GM13977 (cell line): ENCODE results near the gene XIRP2.

Experiments used
- DNase-seq: peaks from one replicate; pipeline ENCODE4 v3.0.0; 2012; ENCODE audit warnings: low spot score
- CTCF ChIP-seq: IDR thresholded peaks from 2 replicates; pipeline ENCODE4 v1.5.1; 2012; ENCODE audit warnings: mild to moderate bottlenecking, control low read depth; ENCODE audit not compliant: insufficient read depth; ENCODE audit errors: extremely low read depth, missing control alignments
- in situ Hi-C: fragments of 300-500 bp; cut with MboI; formaldehyde crosslinking; loops from one replicate; pipeline ENCODE4 v1.12.0; 2022; ENCODE audit warnings: low sequenced_read_pairs, low pct_unique_long_range_greater_than_20kb, mixed read lengths, inconsistent platforms; ENCODE audit not compliant: unreplicated experiment

The XIRP2 gene

GRCh38 chr2:166984797-166985196, 96.5 kb downstream of the XIRP2 start:
- in situ Hi-C loops: no loop called here
- DNase-seq: no peak
- no peak for TF ChIP-seq CTCF

DNA sequence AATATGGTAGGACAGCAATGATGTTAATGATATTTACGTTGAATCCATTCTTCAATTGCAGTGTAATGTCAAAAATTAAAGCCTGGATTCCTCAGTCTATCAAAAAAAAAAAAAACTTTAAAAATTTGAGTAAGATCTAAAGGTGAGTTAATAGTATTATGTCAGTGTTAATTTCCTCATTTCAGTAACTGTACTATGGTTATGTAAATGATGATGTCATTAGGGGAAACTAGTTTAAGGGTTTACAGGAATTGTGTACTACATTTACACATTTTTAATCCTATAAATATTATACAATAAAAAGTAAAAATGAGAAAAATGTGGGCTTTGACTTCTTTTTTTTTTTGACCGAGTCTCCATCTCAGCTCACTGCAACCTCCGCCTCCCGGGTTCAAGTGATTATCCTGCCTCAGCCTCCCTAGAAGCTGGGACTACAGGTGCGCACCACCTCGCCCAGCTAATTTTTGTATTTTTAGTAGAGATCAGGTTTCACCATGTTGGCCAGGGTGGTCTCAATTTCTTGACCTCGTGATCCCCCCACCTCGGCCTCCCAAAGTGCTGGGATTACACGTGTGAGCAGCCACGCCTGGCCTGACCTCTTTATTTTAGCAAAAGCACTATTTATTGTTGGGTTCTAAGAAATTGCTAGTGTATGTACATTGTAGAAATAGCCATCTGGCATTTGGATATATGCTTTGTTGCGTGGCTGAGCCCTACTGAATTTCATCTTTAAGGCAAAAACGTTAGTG, 106.5 kb downstream of the XIRP2 start:
- in situ Hi-C loops: no loop called here
- DNase-seq: no peak
- TF ChIP-seq CTCF: no peak

DNA sequence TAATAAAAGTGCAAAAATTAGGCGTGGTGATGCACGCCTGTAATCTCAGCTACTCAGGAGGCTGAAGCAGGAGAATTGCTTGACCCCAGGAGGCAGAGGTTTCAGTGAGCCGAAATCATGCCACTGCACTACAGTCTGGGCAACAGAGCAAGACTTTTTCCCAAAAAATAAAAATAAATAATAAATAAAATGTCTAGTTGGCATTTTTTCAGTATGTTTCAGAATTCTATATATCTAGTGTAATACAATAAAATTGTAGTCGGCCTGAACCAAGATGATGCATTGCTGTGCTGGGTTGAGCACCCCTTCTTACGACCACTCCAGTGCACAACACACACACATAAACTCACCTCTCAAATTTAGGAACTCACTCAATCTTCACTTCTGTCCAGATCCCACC, 108.2 kb downstream of the XIRP2 start:
- DNase-seq: no peak
- TF ChIP-seq CTCF: no peak
- in situ Hi-C loops: no loop called here

GRCh38 chr2:167001165-167001564, 112.9 kb downstream of the XIRP2 start:
- DNase-seq: no peak
- in situ Hi-C loops: no loop called here
- no peak for TF ChIP-seq CTCF

DNA sequence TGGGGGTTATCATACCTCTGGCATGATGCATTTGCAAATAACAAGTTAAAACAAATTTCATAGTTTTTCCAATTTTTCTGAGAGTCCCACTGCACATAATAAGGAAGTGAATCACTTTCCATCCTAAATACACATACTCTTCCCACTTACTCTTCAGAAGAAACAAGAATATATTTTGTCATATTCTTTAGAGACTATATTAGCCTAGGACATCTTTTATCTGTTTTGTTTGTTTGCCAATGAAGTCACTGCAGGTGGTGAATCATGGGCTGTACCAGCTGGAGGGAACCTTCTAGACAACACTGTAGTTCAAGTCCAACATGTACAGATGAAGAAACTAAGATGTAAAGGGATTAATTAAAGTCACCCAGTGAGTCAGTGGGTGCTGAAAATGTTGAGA, 116.8 kb downstream of the XIRP2 start:
- in situ Hi-C loops: no loop called here
- no peak for DNase-seq
- TF ChIP-seq CTCF: no peak

- no peak for TF ChIP-seq CTCF
- no peak for DNase-seq
- in situ Hi-C loops: no loop called here
Measured at GRCh38 chr2:167013227-167013626, 124.9 kb downstream of the XIRP2 start.

DNA sequence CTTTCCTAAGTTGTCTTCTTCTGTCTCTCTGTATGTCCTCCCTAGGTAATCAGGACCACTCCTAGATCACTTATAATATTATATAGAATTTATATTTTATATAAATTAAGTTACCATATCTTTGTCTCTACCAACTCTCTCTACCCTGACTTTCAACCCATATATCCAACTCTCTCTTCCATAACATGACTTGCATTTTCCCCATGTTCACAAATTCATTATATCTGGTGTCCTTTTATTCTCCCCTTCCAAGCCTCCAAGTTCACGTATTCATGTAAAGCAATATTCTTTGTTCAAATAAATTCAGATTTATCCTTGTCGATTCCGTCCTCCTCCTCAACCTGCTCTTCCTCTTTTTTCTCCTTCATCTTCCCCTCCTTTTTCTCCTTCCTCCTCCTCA, 127.5 kb downstream of the XIRP2 start:
- no peak for DNase-seq
- no peak for TF ChIP-seq CTCF
- in situ Hi-C loops: no loop called here
